Smooth muscle cell of the brain vasculature (primary cell): ENCODE measurements around the gene CXCL1.

ENCODE experiments used
- DNase-seq: peaks from one replicate; pipeline ENCODE4 v3.0.0-alpha.2; 2012; ENCODE audit warnings: low read depth, low spot score

Gene CXCL1

GRCh38 chr4:73851293-73851692 lies 17.9 kb upstream of the CXCL1 start:
- no peak for DNase-seq

- no peak for DNase-seq
Observed at GRCh38 chr4:73852771-73853170, 16.4 kb upstream of the CXCL1 start.

GRCh38 chr4:73853246-73853704 lies 15.9 kb upstream of the CXCL1 start, which contains the start of gene PF4V1:
Gene PF4V1, plus strand, starts transcription at chr4:73853296. Its CDS starts 67 bp downstream, at chr4:73853363.
- DNase-seq, result no peak

- no peak for DNase-seq
Observed at GRCh38 chr4:73853718-73854473, 15.3 kb upstream of the CXCL1 start.

- no peak for DNase-seq
Observed at GRCh38 chr4:73855406-73855805, 13.8 kb upstream of the CXCL1 start.

- no peak for DNase-seq
Observed at GRCh38 chr4:73856518-73856917, 12.7 kb upstream of the CXCL1 start.

- DNase-seq, result no peak
Observed at GRCh38 chr4:73859614-73860088, 9.5 kb upstream of the CXCL1 start.

- DNase-seq, result no peak
Observed at GRCh38 chr4:73860181-73860580, 9.0 kb upstream of the CXCL1 start.

- DNase-seq, result no peak
Observed at GRCh38 chr4:73860917-73861316, 8.3 kb upstream of the CXCL1 start.

GRCh38 chr4:73862322-73862721 lies 6.9 kb upstream of the CXCL1 start:
- no peak for DNase-seq

GRCh38 chr4:73864365-73864764 lies 4.8 kb upstream of the CXCL1 start:
- no peak for DNase-seq

- DNase-seq, result no peak
Observed at GRCh38 chr4:73864961-73865360, 4.2 kb upstream of the CXCL1 start.

GRCh38 chr4:73865431-73866096 lies 3.6 kb upstream of the CXCL1 start:
- DNase-seq, result no peak

- no peak for DNase-seq
Observed at GRCh38 chr4:73866246-73866645, 2.9 kb upstream of the CXCL1 start.

- DNase-seq, result no peak
Observed at GRCh38 chr4:73867783-73868182, 1.4 kb upstream of the CXCL1 start.

GRCh38 chr4:73868206-73869129 lies 725 bp upstream of the CXCL1 start:
- no peak for DNase-seq

- no peak for DNase-seq
Observed at GRCh38 chr4:73870260-73870659, 1.1 kb downstream of the CXCL1 start.

GRCh38 chr4:73870768-73871167 lies 1.6 kb downstream of the CXCL1 start:
- DNase-seq, result no peak

- DNase-seq, result no peak
Observed at GRCh38 chr4:73871511-73872310, 2.5 kb downstream of the CXCL1 start.

GRCh38 chr4:73872316-73873108 lies 3.3 kb downstream of the CXCL1 start:
- no peak for DNase-seq
